DOHH2 (cell line): Measurements from ENCODE around the gene KRT80.

Experiments
- H3F3A ChIP-seq: fragments of 200-600 bp; sonication (generic), shearing (Covaris generic); 2 replicates; pipeline ENCODE4 v1.6.0; 2016; ENCODE audit warnings: antibody characterized with exemption, mild to moderate bottlenecking; ENCODE audit not compliant: control insufficient read depth, insufficient read depth
- H3K27ac ChIP-seq: fragments of 200-600 bp; sonication (generic); 2 replicates; pipeline ENCODE4 v1.5.1; 2014; ENCODE audit warnings: low read depth, mild to moderate bottlenecking, low read length, moderate library complexity
- H3K27me3 ChIP-seq: fragments of 200-600 bp; sonication (generic); 2 replicates; pipeline ENCODE4 v1.6.1; 2014; ENCODE audit warnings: mild to moderate bottlenecking, low read length, mixed read lengths; ENCODE audit not compliant: control insufficient read depth
- H3K36me3 ChIP-seq: fragments of 200-600 bp; sonication (generic); 2 replicates; pipeline ENCODE4 v1.6.1; 2014; ENCODE audit warnings: mild to moderate bottlenecking, low read length, moderate library complexity, mixed read lengths; ENCODE audit not compliant: control insufficient read depth
- H3K4me1 ChIP-seq: fragments of 200-600 bp; sonication (generic); 2 replicates; pipeline ENCODE4 v1.6.1; 2014; ENCODE audit warnings: mild to moderate bottlenecking, low read length, mixed read lengths; ENCODE audit not compliant: control insufficient read depth
- H3K4me2 ChIP-seq: fragments of 200-600 bp; sonication (generic); 2 replicates; pipeline ENCODE4 v1.6.0; 2014; ENCODE audit warnings: mild to moderate bottlenecking, low read length, moderate library complexity
- H3K4me3 ChIP-seq: fragments of 200-600 bp; sonication (generic); 2 replicates; pipeline ENCODE4 v1.5.1; 2014; ENCODE audit warnings: mild to moderate bottlenecking, low read length, mixed read lengths
- H3K79me2 ChIP-seq: fragments of 200-600 bp; sonication (generic); 2 replicates; pipeline ENCODE4 v1.6.1; 2014; ENCODE audit warnings: mild to moderate bottlenecking, low read length, mixed read lengths; ENCODE audit not compliant: control insufficient read depth
- H3K9me2 ChIP-seq: fragments of 200-600 bp; sonication (generic); replicated peaks from 2 replicates; pipeline ENCODE4 v1.6.1; 2014; ENCODE audit warnings: mild to moderate bottlenecking, low read length, mixed read lengths; ENCODE audit not compliant: control insufficient read depth
- H3K9me3 ChIP-seq: fragments of 200-600 bp; sonication (generic); 2 replicates; pipeline ENCODE4 v1.6.1; 2014; ENCODE audit warnings: antibody characterized with exemption, low read length, mixed read lengths; ENCODE audit not compliant: control insufficient read depth, insufficient read depth
- H4K20me1 ChIP-seq: fragments of 200-600 bp; sonication (generic); 2 replicates; pipeline ENCODE4 v1.6.0; 2014; ENCODE audit warnings: low read depth, mild to moderate bottlenecking, antibody characterized with exemption, low read length, moderate library complexity; ENCODE audit not compliant: control insufficient read depth, insufficient read depth
- EZH2phosphoT487 ChIP-seq: fragments of 200-600 bp; sonication (generic); IDR thresholded peaks from 2 replicates; pipeline ENCODE4 v1.6.1; 2017; ENCODE audit warnings: borderline replicate concordance, mild to moderate bottlenecking, antibody characterized with exemption, low read length, moderate library complexity, mixed read lengths
- TF ChIP-seq, protein P1 (sequence below): fragments of 200-600 bp; sonication (generic); IDR thresholded peaks from one replicate; pipeline ENCODE4 v1.5.1; 2014; ENCODE audit warnings: antibody characterized with exemption, mild to moderate bottlenecking, low read depth, low read length; ENCODE audit not compliant: poor library complexity, severe bottlenecking

The KRT80 gene

DNA sequence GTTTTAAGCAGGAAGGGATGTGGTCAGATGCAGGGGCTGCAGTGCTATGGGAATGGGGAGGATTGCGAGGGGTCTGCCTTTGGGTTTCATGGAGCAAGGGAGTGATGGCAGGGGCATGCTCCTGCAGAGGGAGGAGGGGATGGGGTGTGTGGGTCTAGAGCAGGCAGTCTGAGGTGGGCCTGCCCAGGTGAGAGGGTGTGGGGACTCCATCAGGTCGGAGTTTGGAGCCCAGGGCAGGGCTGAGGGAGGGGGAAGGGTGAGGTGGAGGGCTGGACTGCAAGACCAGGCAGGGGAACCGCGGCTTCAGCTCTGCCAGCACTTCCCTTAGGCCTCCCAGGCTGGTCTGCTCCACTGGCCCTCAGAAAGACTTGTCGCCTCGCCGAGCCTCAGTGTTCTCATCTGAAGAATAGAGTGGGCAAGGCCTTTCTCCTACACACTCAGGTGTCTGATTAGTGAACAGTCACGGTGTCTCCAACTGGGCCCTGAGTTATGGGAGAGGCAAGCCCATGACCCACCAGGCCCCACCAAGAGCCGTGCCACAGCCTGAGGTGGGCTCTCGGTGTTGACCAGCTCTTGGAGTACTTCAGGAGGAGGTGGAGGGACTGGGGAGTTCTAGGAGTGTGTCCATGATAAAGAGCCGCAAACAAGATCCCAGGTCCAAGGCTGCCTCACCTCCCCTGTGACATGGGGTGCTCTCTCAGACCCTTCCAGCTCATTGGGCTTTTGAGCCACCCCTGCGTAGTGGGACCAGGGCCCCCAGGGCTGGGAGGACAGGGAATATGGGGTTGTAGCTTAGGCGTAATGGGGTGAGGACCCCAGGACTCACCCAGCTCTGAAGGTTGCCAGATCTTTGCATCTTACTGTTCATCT lies 20.1 kb upstream of the KRT80 start:
- Histone ChIP-seq H4K20me1 (peaks cover 3% of the 10 kb centered on the region; the same call in 1 of the 2 replicates), H3F3A (no peaks in the 10 kb centered on the region), H3K36me3 (no peaks in the 10 kb centered on the region), H3K4me2 (no peak overlapping the region), H3K9me2 (no peaks in the 10 kb centered on the region), H3K9me3 (no peaks in the 10 kb centered on the region), H3K79me2 (no peaks in the 10 kb centered on the region), H3K4me1 (no peaks in the 10 kb centered on the region), H3K4me3 (no peak overlapping the region), H3K27me3 (0 out of 2 replicates have a peak, but pooled peaks cover 2% of the 10 kb centered on the region), H3K27ac (no peak overlapping the region)
- no peak for TF ChIP-seq EZH2phosphoT487
- TF ChIP-seq, protein P1, sequence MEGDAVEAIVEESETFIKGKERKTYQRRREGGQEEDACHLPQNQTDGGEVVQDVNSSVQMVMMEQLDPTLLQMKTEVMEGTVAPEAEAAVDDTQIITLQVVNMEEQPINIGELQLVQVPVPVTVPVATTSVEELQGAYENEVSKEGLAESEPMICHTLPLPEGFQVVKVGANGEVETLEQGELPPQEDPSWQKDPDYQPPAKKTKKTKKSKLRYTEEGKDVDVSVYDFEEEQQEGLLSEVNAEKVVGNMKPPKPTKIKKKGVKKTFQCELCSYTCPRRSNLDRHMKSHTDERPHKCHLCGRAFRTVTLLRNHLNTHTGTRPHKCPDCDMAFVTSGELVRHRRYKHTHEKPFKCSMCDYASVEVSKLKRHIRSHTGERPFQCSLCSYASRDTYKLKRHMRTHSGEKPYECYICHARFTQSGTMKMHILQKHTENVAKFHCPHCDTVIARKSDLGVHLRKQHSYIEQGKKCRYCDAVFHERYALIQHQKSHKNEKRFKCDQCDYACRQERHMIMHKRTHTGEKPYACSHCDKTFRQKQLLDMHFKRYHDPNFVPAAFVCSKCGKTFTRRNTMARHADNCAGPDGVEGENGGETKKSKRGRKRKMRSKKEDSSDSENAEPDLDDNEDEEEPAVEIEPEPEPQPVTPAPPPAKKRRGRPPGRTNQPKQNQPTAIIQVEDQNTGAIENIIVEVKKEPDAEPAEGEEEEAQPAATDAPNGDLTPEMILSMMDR, result no peak

DNA sequence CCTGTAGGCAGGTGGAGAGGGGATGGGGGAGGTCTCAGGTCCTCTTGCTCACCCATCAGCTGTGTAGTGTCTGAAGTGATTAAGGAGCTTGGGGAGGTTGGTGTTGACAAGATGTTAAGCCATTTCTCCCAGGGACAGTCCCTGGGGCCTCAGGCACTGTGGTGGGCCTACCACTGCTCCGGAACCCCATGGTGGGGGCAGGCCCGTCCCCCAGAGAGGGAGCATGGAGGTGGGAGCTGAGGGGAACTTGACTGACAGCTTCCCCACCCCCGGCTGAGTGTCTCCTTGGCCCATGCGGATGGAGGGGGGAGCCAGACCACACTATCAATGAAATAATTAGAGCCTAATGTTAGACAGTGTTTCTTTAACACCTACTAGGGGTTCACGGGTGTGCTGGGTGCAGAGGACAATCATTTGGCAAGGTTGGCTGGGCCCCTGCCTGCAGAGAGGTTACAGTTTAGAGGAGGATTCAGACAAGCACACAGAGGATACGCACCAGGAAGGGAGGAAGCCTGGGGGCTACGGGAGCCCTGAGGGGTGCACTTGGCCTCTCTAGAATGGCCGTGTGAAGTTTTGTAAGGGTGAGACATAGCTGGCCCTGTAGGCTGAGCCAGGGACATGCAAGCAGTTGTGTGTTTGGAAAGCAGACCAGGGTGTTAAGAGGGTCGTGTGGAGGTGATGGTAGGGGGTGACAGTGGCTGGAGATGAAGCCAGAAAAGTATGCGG lies 19.3 kb upstream of the KRT80 start:
- no peaks in the 10 kb centered on the region for H3K9me2 ChIP-seq
- no peaks in the 10 kb centered on the region for H3K9me3 ChIP-seq
- no peaks in the 10 kb centered on the region for H3K79me2 ChIP-seq
- no peak overlapping the region for H3K4me3 ChIP-seq
- no peaks in the 10 kb centered on the region for H3K36me3 ChIP-seq
- peaks cover 3% of the 10 kb centered on the region; the same call in 1 of the 2 replicates for H4K20me1 ChIP-seq
- no peak for TF ChIP-seq EZH2phosphoT487
- TF ChIP-seq, protein P1, result no peak
- no peaks in the 10 kb centered on the region for H3K4me1 ChIP-seq
- H3F3A ChIP-seq, result no peaks in the 10 kb centered on the region
- H3K27me3 ChIP-seq, result 0 out of 2 replicates have a peak, but pooled peaks cover 2% of the 10 kb centered on the region
- no peak overlapping the region for H3K27ac ChIP-seq
- H3K4me2 ChIP-seq, result no peak overlapping the region

DNA sequence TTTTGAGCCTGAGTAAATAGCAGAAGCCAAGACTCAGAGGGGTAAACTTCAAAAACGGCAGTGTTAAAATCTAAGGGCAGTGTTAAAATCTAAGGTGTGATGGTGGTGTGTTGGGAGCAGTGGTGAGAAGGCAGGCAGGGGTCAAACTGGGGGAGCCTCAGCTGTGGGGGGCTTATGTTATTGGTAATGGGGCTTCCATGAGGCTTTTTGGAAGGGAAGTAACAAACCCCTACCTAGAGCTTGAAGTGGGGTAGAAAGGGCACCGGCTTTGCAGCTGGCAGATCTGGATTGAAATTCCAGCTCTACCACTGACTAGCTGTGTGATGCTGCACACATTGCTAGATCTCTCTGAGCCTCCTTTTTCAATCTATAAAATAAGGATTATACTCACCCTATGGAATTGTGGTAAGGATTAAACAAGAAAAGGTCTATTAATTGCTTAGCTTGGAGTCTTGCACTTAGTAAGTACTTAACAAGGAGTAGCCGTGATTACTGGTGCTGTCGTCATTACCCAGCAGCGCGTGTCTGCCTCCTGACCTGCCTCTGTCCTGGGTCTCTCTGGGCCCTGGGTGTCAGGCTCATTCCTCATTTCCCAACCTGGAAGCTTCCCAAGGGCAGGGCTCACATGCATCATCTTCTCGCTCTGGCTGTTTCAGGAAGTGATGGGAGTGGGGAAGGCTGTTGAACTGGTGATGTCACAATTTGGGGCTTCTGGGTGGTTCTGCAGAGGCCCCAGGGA lies 18.5 kb upstream of the KRT80 start:
- no peaks in the 10 kb centered on the region for H3K79me2 ChIP-seq
- TF ChIP-seq, protein P1, result no peak
- TF ChIP-seq EZH2phosphoT487, result no peak
- H3K36me3 ChIP-seq, result no peaks in the 10 kb centered on the region
- H4K20me1 ChIP-seq, result peaks cover 3% of the 10 kb centered on the region; the same call in 1 of the 2 replicates
- no peak overlapping the region for H3K4me3 ChIP-seq
- H3K9me3 ChIP-seq, result no peaks in the 10 kb centered on the region
- H3K27me3 ChIP-seq, result 0 out of 2 replicates have a peak, but pooled peaks cover 2% of the 10 kb centered on the region
- no peak overlapping the region for H3K27ac ChIP-seq
- no peaks in the 10 kb centered on the region for H3K4me1 ChIP-seq
- H3F3A ChIP-seq, result no peaks in the 10 kb centered on the region
- H3K4me2 ChIP-seq, result no peak overlapping the region
- H3K9me2 ChIP-seq, result no peaks in the 10 kb centered on the region
